Stimulated activated naive CD4-positive, alpha-beta T cell treated with Interleukin-2 at 50 U/mL for 16 hours (primary cell): ENCODE measurements around the gene PNKP.
A peak's percentile ranks its signal among the peaks of the same experiment; 100 is the strongest.

Experiments
- DNase-seq: peaks from one replicate; lab custom pipeline; 2025; lab: John Stamatoyannopoulos, UW

PNKP gene

DNA sequence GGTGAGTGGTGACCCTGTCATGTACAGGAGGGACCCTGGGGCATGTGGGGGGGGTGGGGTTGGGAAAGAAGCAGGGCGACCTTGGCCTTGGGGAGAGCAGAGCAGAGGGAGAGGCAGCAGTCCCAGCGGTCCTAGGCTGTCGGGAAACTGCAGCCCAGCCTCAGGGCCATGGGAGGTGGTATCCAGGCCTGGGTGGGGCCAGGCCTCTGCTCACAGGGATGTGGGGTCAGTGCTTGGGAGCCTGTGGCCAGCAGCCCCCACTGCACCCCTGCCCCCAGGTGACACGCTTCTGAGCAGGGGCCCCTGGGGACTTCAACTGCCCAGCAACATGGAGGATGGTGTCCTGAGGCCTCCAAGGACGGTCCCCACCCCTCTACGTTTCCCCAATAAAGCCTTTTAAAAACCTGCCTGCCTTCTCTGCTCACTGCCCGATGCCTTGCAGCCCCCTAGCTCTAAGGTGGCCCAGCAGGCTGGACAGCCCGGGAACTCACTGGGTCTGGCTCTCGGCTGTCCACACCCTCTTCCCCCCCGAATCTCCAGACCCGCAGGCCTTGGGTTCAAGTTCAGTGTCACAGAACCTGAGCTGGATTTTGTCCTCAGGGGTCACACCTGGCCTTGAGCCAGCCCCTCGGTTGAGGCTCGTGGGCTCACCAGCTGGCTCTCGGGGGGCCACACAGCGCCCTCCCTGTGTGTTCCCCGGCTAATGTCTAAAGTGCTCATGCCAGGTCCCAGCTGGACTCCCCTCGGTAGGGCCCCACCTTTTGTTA, 6.9 kb downstream of the PNKP start:
- DNase-seq = no peak

DNA sequence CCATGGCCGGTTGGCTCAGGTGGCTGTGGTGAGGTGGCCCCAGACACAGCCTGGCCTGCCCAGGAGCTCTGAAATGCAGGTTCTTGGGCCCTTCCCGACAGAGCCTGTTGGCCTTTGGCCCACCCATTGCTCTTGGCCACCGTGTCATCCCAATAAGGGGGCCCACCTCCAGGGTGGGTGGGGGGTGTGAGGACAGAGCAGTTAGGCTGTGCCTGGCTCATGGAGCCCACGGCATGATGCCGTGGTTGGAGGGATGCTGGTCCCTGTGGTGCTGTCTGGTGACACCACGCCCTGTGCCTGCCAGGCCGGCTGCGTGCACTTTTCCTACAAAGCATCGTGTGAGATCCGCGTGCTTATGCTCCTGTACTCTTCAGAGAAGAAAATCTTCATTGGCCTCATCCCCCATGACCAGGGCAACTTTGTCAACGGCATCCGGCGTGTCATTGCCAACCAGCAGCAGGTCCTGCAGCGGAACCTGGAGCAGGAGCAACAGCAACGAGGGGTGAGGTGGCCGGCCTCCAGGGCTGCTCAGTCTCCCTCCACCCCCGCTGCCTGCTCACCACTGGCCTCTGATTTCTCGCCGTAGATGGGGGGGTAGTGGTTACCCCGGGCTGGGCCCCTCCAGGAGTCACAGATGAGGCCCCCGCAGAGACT, 7.6 kb downstream of the PNKP start:
- DNase-seq = no peak

DNA sequence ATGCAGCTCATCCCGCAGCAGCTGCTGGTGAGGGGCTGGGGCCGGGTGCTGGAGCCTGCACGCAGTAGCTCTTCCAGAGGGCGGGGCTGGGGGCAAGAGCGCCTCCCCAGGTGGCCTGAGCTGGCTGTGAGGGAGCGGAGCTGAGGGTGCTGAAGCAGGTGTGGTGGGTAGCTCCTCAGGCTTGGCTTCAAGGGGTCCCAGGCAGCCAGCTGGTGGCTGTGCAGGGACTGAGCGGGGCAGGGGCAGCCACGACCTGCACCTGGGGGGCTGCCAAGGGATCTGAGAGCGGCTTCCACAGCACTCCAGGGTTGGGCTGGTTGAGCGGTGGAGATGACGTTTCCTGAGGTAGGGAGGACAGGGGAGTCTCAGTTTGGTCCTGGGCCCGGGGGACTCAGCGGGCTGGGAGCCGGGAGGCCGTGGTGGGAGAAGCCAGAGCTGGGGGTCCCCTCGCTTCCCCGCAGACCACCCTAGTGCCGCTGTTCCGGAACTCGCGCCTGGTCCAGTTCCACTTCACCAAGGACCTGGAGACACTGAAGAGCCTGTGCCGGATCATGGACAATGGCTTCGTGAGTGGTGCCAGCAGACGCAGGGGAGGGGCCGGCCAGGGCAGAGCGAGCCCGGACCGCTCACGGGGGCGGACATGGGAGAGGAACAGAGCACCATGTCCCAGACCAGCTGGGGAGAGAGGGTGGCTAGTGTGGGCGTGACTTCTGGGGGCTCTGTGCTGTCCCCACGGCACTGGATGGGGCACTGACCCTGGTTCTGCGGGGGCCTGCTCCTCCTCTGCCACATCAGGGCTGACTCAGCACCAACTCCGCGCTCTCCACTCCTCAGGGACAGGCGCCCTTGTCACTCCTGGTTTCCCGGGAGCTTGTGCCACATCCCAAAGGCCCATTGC, 9.0 kb downstream of the PNKP start:
- DNase-seq = no peak

DNA sequence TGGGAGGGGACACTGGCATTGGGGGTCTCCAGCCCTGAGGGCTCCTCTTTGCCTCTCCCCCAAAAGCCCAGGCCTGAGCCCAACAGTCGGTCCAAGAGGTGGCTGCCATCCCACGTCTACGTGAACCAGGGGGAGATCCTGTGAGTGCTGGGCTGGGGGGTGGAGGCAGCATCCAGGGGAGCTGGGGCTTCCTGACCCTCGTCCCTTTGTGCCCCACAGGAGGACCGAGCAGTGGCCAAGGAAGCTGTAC, 9.6 kb downstream of the PNKP start:
- DNase-seq = no peak

DNA sequence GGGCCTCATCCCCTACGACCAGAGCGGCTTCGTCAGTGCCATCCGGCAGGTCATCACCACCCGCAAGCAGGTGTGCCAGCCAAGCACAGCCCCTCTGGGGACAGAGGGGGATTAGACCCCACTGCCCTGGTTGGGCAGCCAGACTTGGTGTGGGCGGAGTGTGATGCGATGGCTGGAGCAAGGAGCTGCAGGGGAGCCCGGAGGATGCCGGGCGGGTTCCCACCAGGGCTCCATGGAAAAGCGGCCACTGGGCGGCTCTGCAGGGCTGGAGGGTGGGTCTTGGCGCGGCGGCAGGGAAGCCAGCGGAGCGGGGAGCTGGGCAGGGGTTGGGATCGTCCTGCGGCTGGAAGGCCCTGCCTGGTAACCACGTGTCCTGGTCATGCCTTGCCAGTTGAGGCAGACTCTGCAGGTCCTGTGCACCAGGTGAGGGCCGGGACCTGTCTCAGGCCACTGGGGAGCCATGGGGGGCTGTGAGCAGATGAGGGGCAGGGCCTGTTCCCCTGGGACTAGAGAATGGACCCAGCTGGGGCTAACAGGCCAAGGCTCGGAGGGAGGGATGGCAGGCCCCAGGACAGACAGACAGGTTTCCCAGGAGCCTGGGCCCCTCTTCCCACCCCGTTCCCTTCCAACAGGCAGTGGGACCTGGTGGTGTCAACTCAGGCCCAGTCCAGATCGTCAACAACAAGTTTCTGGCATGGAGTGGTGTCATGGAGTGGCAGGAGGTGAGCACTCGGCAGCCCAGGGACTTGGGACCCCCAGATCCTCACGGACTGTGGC, 10.1 kb downstream of the PNKP start:
- DNase-seq = no peak

DNA sequence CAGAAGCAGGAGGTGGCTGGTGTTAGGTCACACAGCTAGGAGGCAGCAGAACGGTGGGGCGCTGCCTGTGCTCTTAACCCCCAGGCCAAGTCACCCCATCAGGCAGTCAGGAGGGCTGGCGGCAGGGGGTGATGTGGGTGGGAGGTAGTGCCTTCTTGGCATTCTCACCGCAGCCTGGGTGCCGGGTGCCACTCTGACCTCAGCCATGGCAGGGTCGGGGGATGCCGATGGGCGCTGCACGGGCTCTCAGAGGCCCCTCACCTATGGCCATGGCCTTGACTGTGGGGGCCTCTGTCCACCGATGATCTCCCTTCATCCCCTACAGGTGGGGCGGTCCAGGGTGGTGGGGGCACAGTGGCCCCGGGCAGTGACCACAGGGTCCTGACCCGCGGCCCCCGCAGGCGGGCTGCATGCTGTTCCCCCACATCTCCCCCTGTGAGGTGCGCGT, 10.8 kb downstream of the PNKP start:
- DNase-seq = no peak

DNA sequence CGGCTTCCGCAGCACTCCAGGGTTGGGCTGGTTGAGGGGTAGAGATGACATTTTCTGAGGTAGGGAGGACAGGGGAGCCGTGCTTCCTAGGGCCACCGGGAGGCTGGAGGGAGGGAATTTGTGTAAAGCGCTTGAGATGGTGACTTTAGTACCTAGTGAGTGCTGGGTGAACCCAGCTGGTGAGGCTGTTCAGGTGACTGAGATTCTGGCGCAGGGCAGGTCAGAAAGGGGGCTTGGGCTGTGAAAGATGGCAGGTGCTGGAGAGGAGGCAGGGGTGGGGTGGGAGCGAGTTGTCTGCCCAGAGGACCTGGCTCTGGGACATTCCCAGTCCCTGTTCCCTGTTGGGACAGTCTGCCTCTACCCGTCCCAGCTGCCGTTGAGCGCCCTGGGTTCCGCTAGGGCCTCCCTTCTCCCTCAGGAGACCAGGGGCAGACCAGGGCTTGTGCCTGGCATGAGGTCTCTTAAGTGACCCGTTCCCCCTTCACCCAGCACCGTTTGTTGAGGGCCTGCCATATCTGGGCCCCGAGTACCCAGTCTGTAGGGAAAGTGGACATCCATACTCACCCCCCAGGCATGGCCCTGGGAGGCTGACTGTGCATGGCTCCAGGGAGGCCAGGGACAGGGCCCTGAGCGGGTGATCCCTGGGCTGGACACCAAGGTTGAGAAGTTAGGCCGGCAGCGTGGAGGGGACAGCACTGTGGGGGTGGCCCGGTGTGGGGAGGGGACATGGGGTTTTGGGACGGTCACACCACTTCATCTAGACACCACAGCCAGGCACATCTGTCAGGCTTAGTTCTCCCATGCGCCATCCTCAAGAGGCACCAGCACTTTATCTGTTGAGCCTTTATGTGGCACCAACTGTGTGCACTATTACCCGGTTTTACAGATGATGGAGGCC, 11.5 kb downstream of the PNKP start:
- no peak for DNase-seq

DNA sequence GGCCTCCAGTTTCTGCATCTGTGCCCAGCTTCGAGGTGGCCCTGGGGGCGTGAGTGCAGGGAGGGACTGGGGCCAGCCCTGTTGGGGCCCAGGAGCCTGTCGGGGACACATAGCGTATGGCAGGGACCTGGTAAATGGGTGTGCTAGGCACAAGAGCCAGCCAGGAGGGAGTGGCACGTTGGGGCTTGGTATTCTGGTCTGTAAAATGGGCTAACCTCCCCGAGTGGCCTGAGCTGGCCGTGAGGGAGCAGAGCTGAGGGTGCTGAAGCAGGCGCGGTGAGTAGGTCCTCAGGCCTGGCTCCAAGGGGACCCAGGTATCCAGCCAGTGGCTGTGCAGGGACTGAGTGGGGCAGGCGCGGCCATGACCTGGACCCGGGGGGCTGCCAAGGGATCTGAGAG, 12.1 kb downstream of the PNKP start:
- DNase-seq = no peak

DNA sequence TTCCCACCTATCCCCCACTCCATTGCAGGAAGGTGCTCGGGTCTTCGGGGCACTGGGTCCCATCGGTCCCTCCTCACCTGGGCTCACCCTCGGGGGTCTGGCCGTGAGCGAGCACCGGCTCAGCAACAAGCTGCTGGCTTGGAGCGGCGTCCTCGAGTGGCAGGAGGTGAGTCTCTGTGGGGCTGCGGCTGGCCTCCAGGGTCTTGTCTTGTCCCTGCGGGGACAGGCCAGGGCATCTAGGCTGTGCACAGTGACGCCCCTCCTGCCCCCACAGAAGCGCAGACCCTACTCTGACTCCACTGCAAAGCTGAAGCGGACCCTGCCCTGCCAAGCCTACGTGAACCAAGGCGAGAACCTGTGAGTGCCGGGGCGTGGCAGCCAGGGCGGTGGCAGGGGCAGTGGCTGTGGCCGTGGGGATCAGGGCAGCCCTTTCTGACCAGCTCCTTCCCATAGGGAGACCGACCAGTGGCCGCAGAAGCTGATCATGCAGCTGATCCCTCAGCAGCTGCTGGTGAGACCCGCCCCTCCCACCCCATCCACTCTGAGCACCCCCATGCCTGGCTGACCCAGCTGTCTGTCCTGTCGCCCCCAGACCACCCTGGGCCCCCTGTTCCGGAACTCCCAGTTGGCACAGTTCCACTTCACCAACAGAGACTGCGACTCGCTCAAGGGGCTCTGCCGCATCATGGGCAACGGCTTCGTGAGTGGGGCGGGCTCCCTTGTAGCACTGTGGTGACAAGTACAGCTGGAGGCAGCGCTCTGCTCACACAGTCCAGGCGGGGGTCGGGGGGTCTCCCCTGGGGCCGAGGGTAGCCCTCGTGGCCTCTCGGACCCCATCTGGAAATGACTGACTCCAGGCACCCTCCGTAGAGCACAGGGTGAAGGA, 12.8 kb downstream of the PNKP start:
- DNase-seq = no peak

DNA sequence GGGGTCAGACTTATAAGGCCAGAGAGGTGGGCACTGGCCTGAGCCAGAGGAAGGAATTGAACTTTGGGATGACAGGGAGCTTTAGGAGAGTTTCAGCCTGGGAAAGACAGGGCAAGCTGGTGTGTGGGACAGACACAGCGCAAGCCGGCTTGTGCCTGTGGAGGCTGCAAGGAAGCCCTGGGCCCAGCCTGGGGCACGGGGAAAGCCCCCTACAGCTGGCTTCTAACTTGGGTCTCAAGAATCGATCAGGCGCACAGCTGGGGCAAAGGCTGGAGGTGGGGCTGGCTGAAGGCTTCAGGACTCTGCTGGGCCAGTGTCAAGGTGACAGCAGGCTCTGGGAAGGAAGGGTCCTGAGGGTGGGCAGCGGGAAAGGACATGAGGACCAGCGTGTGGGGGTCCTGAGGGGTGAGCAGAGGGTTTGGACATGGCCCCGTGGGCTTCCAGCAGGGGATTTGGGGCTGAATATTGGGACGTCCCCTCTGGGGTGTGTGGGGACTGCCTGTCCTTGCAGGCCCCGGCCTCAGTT, 13.5 kb downstream of the PNKP start:
- DNase-seq = no peak

DNA sequence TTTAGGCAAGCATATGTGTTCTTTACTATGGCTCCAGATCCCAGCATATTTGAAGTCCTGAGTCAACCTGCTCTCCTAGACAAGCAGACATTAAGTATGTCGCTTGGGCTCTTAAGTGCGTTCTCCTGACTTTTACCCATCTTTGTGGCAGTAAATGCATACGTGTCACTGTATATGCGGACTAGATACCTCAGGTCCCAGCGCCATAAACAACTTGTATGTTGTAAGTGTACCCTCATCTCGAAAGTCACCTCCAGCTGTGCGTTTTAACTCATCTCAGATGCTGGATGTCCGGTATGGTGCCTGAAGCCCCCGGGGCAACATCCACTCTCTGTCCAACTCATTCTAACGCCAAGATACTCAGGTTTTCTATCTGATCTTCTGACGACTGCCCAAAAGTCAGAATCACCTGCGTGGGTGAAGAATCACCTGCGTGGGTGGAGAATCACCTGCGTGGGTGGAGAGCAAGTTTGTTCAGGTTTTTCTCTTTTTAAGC, 14.7 kb downstream of the PNKP start:
- DNase-seq = no peak

DNA sequence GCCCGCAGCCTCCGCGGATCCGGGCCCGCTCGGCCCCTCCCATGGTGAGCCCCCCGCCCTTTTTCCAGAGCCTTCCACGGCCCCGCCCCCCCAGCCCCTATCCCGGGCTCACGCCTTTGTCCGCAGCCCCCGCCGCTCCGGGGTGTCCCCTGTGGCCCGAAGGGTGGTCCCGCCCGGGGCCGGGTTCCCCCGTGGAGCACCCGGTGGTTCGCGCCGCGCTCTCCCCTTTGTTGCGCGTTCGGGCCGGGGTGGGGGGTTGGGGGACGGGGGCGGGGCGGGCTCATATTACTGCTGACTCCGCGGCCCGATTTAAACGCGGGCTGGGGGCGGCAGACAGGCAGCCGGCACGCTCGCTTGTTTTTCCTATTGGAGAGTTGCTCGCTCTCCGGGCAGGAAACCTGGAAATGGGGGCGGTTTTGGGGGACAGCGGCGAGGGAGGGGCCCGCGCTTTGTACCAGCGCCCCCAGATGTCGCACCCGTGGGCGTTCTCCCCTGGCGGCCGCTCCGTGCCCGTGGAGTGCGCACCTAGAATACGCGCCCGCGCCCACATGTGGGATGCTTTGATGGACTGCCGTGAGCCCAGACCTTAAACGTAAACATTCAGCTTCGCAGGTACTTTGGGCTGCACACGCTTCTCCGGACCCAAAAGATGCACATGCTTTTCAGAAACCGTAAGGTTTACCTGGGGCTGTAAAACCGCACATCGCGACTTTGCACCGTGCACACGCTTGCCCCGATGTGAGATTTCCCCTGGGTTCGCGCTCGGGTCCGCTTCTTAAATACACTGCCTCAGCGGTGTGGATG, 15.7 kb downstream of the PNKP start:
- DNase-seq = peak; percentile 37

DNA sequence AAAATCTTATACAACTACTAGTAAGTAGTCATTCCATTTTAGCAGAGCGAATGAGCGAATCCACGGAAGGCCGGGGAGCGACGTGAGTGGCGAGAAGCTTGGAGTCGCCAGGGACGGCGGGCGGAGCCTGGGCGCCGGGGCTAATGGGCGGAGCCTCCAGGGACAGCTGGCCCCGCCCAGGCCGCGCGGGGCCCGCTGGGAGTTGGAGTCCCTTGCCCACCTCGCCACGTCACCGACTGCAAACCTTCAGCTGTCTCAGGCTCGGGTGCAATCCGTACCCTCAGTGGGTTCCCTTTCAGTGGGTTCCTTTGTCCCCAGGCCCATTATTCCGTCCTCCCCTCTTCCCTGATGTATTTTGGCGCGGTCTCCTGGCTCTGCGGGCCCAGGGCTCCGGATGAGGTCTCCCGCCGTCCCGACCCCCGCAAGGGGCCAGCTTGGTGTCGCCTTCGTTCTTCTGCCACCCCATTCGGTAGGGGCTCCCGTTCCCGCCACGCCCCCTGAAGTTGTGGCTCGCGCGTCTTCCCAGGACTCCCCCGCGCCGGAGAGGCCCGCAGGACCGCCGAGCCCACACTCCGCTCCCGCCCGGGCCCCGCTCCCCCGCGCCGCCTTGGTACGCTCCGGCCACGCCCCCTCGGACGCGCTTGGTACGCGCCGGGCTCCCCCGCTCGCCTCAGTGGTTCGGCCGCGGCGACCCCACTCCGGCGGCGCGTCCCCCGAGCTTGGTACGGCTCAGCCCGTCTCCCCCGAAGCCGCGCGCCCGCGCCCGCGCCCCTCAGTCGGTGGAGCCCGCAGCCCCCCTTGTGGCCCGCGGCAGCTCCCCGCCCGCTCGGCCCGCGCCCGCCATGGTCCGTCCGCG, 16.7 kb downstream of the PNKP start, which contains the start of gene PTOV1:
Gene PTOV1 (plus strand): TSS at position 673 of the 856 bp plus-strand sequence.
- DNase-seq = peak; percentile 85

DNA sequence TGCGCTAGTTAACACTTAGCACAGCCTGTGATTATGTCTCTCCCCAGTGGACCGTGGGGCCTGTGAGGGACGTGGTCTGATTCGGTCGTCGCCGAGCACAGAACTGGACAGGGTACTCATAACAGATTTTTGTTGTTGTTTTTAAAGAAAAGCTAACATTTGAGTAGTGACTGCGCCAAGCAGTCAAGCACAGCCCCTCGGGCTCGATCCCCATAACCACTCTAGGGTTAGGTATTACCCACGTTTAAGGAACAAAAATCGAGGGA, 17.2 kb downstream of the PNKP start:
- DNase-seq = no peak

DNA sequence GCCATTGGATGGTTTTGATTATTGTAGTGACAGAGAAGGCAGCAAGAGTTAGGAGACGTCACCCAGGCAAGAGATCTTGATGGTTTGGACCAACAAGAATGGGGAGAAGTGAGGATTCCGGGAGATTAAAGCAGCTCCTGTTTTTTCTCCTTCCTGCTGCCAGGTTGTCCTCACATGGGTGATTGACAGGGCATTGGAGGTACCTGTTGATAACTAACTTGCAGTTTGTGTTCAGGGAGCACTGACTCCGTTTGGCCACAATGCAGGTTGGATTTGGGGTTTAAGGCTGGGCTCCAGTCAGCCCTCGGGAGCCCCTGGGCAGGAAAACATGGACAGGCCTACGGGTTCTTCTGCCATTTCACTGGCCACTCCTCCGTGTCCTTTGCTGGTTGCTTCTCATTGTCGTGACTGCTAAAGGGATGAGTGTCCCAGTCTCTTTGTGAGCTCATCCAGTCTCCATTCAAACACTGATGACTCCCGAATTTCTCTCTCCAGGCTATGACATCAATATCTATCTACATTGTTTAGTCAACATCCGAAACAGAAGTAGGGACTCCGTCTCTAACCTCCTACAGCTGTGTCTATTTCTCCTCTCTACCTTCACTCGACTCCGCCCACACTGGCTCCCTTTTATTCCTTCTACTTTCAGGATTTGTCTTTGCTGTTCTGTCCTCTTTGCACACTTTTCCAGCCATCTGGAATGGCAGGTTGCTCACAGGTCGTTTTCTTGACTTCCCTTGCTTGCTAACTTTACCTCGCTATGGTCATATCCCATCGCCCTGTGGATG, 17.7 kb downstream of the PNKP start:
- DNase-seq = no peak

DNA sequence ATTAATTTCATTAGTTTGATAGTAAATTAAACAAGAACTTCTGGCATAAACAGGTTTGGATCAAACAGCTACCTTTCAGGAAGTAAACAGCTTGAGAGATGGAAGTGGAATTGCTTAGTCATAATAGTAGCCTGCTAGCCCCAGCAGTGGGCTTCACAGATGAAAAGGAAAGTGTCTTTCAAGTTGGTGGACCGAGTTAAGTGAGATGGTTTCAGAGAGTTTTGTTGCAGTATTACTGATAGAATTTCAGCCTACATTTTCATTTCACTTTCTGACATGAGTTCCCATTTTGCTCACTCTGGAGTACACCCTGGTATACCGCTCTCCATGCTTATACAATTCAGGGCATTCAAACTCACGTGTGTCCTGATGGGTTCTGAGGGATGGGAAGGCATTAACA, 18.4 kb downstream of the PNKP start:
- no peak for DNase-seq
